ELR (cell line): ENCODE measurements around the gene CNPY3.
A peak's percentile ranks its signal among the peaks of the same experiment; 100 is the strongest.
"Not testable (repeated sequence)": the region's sequence is repeated elsewhere in the genome, so short reads cannot be mapped to it uniquely, and the experiment has no call there.

Experiments
- DNase-seq: peaks from one replicate; pipeline ENCODE4 v3.0.0-alpha.2; 2015; ENCODE audit warnings: low read depth

The CNPY3 gene

GRCh38 chr6:42915732-42916131 is 13.5 kb upstream of the CNPY3 start, which contains the start of gene PTCRA:
PTCRA (plus strand) TSS chr6:42916053; CDS start chr6:42916070, 17 bp downstream.
- no peak for DNase-seq

GRCh38 chr6:42916288-42916687 is 13.0 kb upstream of the CNPY3 start:
- no peak for DNase-seq

- DNase-seq: no peak
Measured at GRCh38 chr6:42921801-42922200, 7.5 kb upstream of the CNPY3 start.

GRCh38 chr6:42923666-42924065 is 5.6 kb upstream of the CNPY3 start:
- DNase-seq: no peak

GRCh38 chr6:42925248-42925857 is 3.9 kb upstream of the CNPY3 start:
- DNase-seq: peak; percentile 19

- peak; percentile 88 for DNase-seq
Measured at GRCh38 chr6:42929821-42930360, 611 bp downstream of the CNPY3 start.

- DNase-seq: no peak
Measured at GRCh38 chr6:42932412-42932811, 3.1 kb downstream of the CNPY3 start.

- no peak for DNase-seq
Measured at GRCh38 chr6:42933205-42933604, 3.9 kb downstream of the CNPY3 start.

GRCh38 chr6:42935322-42935721 is 6.0 kb downstream of the CNPY3 start:
- no peak for DNase-seq

- DNase-seq: no peak
Measured at GRCh38 chr6:42936398-42936797, 7.1 kb downstream of the CNPY3 start.

- DNase-seq: peak; percentile 36
Measured at GRCh38 chr6:42937548-42938427, 8.5 kb downstream of the CNPY3 start.

GRCh38 chr6:42938428-42938796 is 9.1 kb downstream of the CNPY3 start:
- no peak for DNase-seq

- no peak for DNase-seq
Measured at GRCh38 chr6:42938987-42939809, 9.9 kb downstream of the CNPY3 start.

GRCh38 chr6:42939810-42940167 is 10.5 kb downstream of the CNPY3 start:
- no peak for DNase-seq

GRCh38 chr6:42940493-42941045 is 11.3 kb downstream of the CNPY3 start:
- DNase-seq: no peak

GRCh38 chr6:42941356-42941755 is 12.1 kb downstream of the CNPY3 start:
- DNase-seq: not testable (repeated sequence)

GRCh38 chr6:42942444-42942843 is 13.2 kb downstream of the CNPY3 start:
- no peak for DNase-seq

GRCh38 chr6:42947950-42948349 is 18.7 kb downstream of the CNPY3 start:
- no peak for DNase-seq

- DNase-seq: no peak
Measured at GRCh38 chr6:42952389-42952788, 23.1 kb downstream of the CNPY3 start.

GRCh38 chr6:42954405-42954804 is 25.1 kb downstream of the CNPY3 start:
- DNase-seq: not testable (repeated sequence)

- DNase-seq: peak; percentile 27
Measured at GRCh38 chr6:42958125-42958524, 28.8 kb downstream of the CNPY3 start.

GRCh38 chr6:42959917-42960242 is 30.6 kb downstream of the CNPY3 start:
- no peak for DNase-seq
